Measurements from ENCODE around the gene PLCL2.

GRCh38 chr3:16877505-16877904, 7.2 kb upstream of the PLCL2 start:
- no peak for TF ChIP-seq CTCF (IDR thresholded peaks at IDR 0.05; ENCODE audit: insufficient read depth, low read length, poor library complexity, severe bottlenecking)
- TF ChIP-seq EZH2phosphoT487 (conservative IDR thresholded peaks at IDR 0.05; ENCODE audit: low read length): no peak

All from SU-DHL-6 (cell line).